Panc1 (cell line): Measurements from ENCODE around the gene SUPT3H. TPM values are rescaled to one million over a fixed set of nuclear protein-coding genes. Genes with fewer than 3 reads are reported as not detected.

Experiments used
- ATAC-seq: fragments of 200-7000 bp; cut with Tn5 transposase; 2 replicates; pipeline ENCODE4 v1.9.1; 2020; ENCODE audit warnings: mild to moderate bottlenecking, moderate library complexity
- BruUV-seq: library from RNA; stranded (reverse); fragments of 400-500 nt; replicated peaks from 2 replicates; lab custom pipeline; 2021; lab: Mats Ljungman, UMichigan
- CTCF ChIA-PET: fragments of 300-600 bp; sonication (Branson Sonifier 250); formaldehyde crosslinking; loops from one replicate; lab custom pipeline; 2022; ENCODE audit warnings: antibody characterized with exemption; lab: Charles Lee
- POLR2A ChIA-PET: fragments of 300-600 bp; sonication (Branson Sonifier 250); formaldehyde crosslinking; loops from one replicate; lab custom pipeline; 2022; ENCODE audit warnings: antibody characterized with exemption; lab: Charles Lee
- DNase-seq: peaks from one replicate; pipeline ENCODE4 v3.0.0-alpha.2; 2010; ENCODE audit warnings: low read depth, low spot score
- H3K27ac ChIP-seq: 2 replicates; pipeline ENCODE4 v1.5.1; 2011; ENCODE audit warnings: mild to moderate bottlenecking, low read length, inconsistent platforms
- H3K27me3 ChIP-seq: fragments of 200-500 bp; sonication (Bioruptor generic); 2 replicates; pipeline ENCODE4 v1.6.0; 2014; ENCODE audit warnings: low read length, inconsistent platforms; ENCODE audit not compliant: control insufficient read depth, insufficient read depth
- H3K36me3 ChIP-seq: fragments of 200-500 bp; sonication (Bioruptor generic); 2 replicates; pipeline ENCODE4 v1.5.1; 2014; ENCODE audit warnings: inconsistent platforms, mild to moderate bottlenecking, low read length, moderate library complexity; ENCODE audit not compliant: control insufficient read depth, insufficient read depth
- H3K4me1 ChIP-seq: 2 replicates; pipeline ENCODE4 v1.5.1; 2011; ENCODE audit warnings: inconsistent platforms, mild to moderate bottlenecking, low read length, moderate library complexity; ENCODE audit not compliant: control insufficient read depth, insufficient read depth
- H3K4me3 ChIP-seq, 2 experiments: 2 replicates each; pipeline ENCODE4 v1.5.1; 2011 to 2012; ENCODE audit warnings: low read depth in 2 of 2, low read length in 2 of 2, mild to moderate bottlenecking in 2 of 2, inconsistent platforms in 1 of 2, moderate library complexity in 1 of 2
- H3K9me3 ChIP-seq: fragments of 200-500 bp; sonication (Bioruptor generic); 2 replicates; pipeline ENCODE4 v1.5.1; 2014; ENCODE audit warnings: low read depth, mild to moderate bottlenecking, inconsistent platforms, low read length, moderate library complexity; ENCODE audit not compliant: control insufficient read depth, insufficient read depth
- POLR2AphosphoS5 ChIP-seq: IDR thresholded peaks from 2 replicates; pipeline ENCODE4 v1.6.1; 2012; ENCODE audit warnings: mild to moderate bottlenecking, low read depth, low read length, moderate library complexity
- SIN3A ChIP-seq: IDR thresholded peaks from 2 replicates; pipeline ENCODE4 v1.6.1; 2012; ENCODE audit warnings: low read depth, mild to moderate bottlenecking, low read length, moderate library complexity, borderline replicate concordance; ENCODE audit not compliant: insufficient read depth
- TCF7L2 ChIP-seq: IDR thresholded peaks from 2 replicates; pipeline ENCODE4 v1.6.1; 2011; ENCODE audit warnings: mild to moderate bottlenecking, low read depth, low read length, inconsistent platforms
- in situ Hi-C: cut with HindIII; loops from 2 replicates; pipeline ENCODE4 v1.10.0; 2016; ENCODE audit warnings: low sequenced_read_pairs, low pct_unique_long_range_greater_than_20kb
- intact Hi-C: fragments of 100-400 bp; cut with micrococcal nuclease; formaldehyde crosslinking; loops from one replicate; pipeline ENCODE4 v1.10.0; 2022; ENCODE audit not compliant: unreplicated experiment
- total RNA-seq: library from RNA; stranded (reverse); gene quantifications from one replicate; pipeline ENCODE4 v1.2.1, GENCODE V29; 2021; ENCODE audit not compliant: unreplicated experiment
- TF ChIP-seq, protein P1 (sequence below), 2 experiments: IDR thresholded peaks; 2 replicates each; pipeline ENCODE4 v1.6.1; 2011 to 2012; ENCODE audit warnings: low read depth in 2 of 2, control low read depth in 1 of 2, low read length in 1 of 2, mild to moderate bottlenecking in 1 of 2, moderate library complexity in 1 of 2; ENCODE audit not compliant: insufficient read depth in 1 of 2
- TF ChIP-seq, protein P2 (sequence below): fragments of 450-650 bp; IDR thresholded peaks from 2 replicates; pipeline ENCODE4 v1.5.1; 2017; ENCODE audit warnings: mild to moderate bottlenecking

The SUPT3H gene
- total RNA-seq, 1 experiment from 2014 or later = 11.0 TPM

- ChIA-PET CTCF (interaction anchor here (0.8 kb wide), 1 partner anchor 9 kb away, joined by 4 read pairs; no protein-coding TSS in a partner anchor), POLR2A (no interaction called here)
- Histone ChIP-seq H3K9me3 (no peaks in the 10 kb centered on the region), H3K27me3 (no peaks in the 10 kb centered on the region), H3K4me1 (no peaks in the 10 kb centered on the region), H3K4me3 (no peak overlapping the region), H3K27ac (no peak overlapping the region), H3K36me3 (no peaks in the 10 kb centered on the region)
- no TSS peak for BruUV-seq
- ATAC-seq (no peak), DNase-seq (no peak)
- TF ChIP-seq, protein P1, sequence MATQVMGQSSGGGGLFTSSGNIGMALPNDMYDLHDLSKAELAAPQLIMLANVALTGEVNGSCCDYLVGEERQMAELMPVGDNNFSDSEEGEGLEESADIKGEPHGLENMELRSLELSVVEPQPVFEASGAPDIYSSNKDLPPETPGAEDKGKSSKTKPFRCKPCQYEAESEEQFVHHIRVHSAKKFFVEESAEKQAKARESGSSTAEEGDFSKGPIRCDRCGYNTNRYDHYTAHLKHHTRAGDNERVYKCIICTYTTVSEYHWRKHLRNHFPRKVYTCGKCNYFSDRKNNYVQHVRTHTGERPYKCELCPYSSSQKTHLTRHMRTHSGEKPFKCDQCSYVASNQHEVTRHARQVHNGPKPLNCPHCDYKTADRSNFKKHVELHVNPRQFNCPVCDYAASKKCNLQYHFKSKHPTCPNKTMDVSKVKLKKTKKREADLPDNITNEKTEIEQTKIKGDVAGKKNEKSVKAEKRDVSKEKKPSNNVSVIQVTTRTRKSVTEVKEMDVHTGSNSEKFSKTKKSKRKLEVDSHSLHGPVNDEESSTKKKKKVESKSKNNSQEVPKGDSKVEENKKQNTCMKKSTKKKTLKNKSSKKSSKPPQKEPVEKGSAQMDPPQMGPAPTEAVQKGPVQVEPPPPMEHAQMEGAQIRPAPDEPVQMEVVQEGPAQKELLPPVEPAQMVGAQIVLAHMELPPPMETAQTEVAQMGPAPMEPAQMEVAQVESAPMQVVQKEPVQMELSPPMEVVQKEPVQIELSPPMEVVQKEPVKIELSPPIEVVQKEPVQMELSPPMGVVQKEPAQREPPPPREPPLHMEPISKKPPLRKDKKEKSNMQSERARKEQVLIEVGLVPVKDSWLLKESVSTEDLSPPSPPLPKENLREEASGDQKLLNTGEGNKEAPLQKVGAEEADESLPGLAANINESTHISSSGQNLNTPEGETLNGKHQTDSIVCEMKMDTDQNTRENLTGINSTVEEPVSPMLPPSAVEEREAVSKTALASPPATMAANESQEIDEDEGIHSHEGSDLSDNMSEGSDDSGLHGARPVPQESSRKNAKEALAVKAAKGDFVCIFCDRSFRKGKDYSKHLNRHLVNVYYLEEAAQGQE (IDR thresholded peaks at IDR 0.05; ENCODE audit: insufficient read depth in 1 of 2, low read depth in 2 of 2, low read length in 1 of 2) = no peak
- TF ChIP-seq TCF7L2 (no peak), POLR2AphosphoS5 (no peak)
- in situ Hi-C loops = no loop called here
- intact Hi-C loops = no loop called here
Observed at GRCh38 chr6:44849806-44850205, 527.9 kb downstream of the SUPT3H start.

- no peaks in the 10 kb centered on the region for H3K9me3 ChIP-seq
- BruUV-seq = no TSS peak
- in situ Hi-C loops (no loop called here), intact Hi-C loops (no loop called here)
- ChIA-PET CTCF (interaction anchor here (0.6 kb wide), 1 partner anchor 519 kb away, joined by 4 read pairs; no protein-coding TSS in a partner anchor), POLR2A (no interaction called here)
- H3K4me3 ChIP-seq = no peak overlapping the region
- no peak overlapping the region for H3K27ac ChIP-seq
- H3K4me1 ChIP-seq = no peaks in the 10 kb centered on the region
- TF ChIP-seq POLR2AphosphoS5 (no peak), SIN3A (no peak), TCF7L2 (no peak)
- TF ChIP-seq, protein P1 (IDR thresholded peaks at IDR 0.05; ENCODE audit: insufficient read depth in 1 of 2, low read depth in 2 of 2, low read length in 1 of 2) = no peak
- TF ChIP-seq, protein P2, sequence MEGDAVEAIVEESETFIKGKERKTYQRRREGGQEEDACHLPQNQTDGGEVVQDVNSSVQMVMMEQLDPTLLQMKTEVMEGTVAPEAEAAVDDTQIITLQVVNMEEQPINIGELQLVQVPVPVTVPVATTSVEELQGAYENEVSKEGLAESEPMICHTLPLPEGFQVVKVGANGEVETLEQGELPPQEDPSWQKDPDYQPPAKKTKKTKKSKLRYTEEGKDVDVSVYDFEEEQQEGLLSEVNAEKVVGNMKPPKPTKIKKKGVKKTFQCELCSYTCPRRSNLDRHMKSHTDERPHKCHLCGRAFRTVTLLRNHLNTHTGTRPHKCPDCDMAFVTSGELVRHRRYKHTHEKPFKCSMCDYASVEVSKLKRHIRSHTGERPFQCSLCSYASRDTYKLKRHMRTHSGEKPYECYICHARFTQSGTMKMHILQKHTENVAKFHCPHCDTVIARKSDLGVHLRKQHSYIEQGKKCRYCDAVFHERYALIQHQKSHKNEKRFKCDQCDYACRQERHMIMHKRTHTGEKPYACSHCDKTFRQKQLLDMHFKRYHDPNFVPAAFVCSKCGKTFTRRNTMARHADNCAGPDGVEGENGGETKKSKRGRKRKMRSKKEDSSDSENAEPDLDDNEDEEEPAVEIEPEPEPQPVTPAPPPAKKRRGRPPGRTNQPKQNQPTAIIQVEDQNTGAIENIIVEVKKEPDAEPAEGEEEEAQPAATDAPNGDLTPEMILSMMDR = no peak
- H3K27me3 ChIP-seq = no peaks in the 10 kb centered on the region
- H3K36me3 ChIP-seq = no peaks in the 10 kb centered on the region
- DNase-seq (no peak), ATAC-seq (no peak)
Observed at GRCh38 chr6:44843734-44844133, 534.0 kb downstream of the SUPT3H start.
